SK-N-MC (cell line): Measurements from ENCODE around the gene FAM161A.

Experiments used
- DNase-seq: peaks from one replicate; pipeline ENCODE4 v3.0.0-alpha.2; 2011; ENCODE audit warnings: low read depth, low spot score
- H3K27ac ChIP-seq: fragments of 200-600 bp; sonication (generic); 2 replicates; pipeline ENCODE4 v1.5.1; 2016; ENCODE audit warnings: mixed run types
- H3K36me3 ChIP-seq: fragments of 200-600 bp; sonication (generic); 2 replicates; pipeline ENCODE4 v1.6.1; 2017; ENCODE audit warnings: antibody characterized with exemption, low read length, mixed read lengths; ENCODE audit not compliant: insufficient read depth
- H3K4me3 ChIP-seq: fragments of 200-600 bp; sonication (generic); 2 replicates; pipeline ENCODE4 v1.5.1; 2016
- H3K9ac ChIP-seq: fragments of 200-600 bp; sonication (generic); 2 replicates; pipeline ENCODE4 v1.8.0; 2017; ENCODE audit warnings: mixed run types, mixed read lengths; ENCODE audit not compliant: insufficient read length
- H3K9me3 ChIP-seq: fragments of 200-600 bp; sonication (generic); 2 replicates; pipeline ENCODE4 v1.6.1; 2017; ENCODE audit warnings: low read depth, mild to moderate bottlenecking, antibody characterized with exemption, low read length, moderate library complexity, mixed read lengths
- EZH2 ChIP-seq: fragments of 200-600 bp; sonication (generic); IDR thresholded peaks from one replicate; pipeline ENCODE4 v1.6.1; 2017; ENCODE audit warnings: antibody characterized with exemption
- FOXP2 ChIP-seq: optimal IDR thresholded peaks from 2 replicates; pipeline ENCODE3; 2011; ENCODE audit warnings: mild to moderate bottlenecking, moderate library complexity; ENCODE audit not compliant: insufficient read depth; ENCODE audit errors: extremely low read length, control extremely low read depth
- POLR2AphosphoS5 ChIP-seq: IDR thresholded peaks from 2 replicates; pipeline ENCODE4 v1.6.1; 2012; ENCODE audit warnings: mild to moderate bottlenecking, low read depth, low read length, borderline replicate concordance

FAM161A gene

DNA sequence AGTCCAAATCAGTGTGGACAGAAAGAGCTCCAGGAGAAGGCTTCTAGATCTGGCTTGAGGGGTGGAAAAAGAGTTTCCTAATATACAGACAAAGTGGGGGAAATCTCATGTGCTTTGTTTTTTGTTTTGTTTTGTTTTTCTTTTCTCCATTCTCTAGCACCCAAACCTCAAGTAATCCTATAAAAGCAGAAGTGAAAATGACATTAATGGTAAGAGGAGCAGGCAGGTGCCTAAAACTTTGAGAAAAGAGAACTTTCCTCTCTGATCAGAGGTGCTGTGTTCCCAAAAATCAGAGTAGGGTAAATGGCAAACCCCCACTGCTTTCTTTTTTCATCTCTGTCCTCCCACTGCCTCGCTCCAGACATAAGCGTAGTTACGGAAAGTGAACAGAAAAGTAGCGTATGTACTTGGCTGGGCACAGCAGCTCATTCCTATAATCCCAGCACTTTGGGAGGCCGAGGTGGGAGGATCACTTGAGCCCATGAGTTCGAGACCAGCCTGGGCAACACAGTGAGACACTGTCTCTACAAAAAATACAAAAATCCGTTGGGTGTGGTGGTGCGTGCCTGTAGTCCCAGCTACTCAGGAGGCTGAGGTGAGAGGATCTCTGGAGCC lies 77.8 kb downstream of the FAM161A start:
- H3K9me3 ChIP-seq, result no peaks in the 10 kb centered on the region
- DNase-seq, result no peak
- no peak overlapping the region for H3K9ac ChIP-seq
- H3K4me3 ChIP-seq, result no peak overlapping the region
- H3K27ac ChIP-seq, result no peak overlapping the region
- TF ChIP-seq FOXP2 (no peak), POLR2AphosphoS5 (no peak), EZH2 (no peak)
- H3K36me3 ChIP-seq, result no peaks in the 10 kb centered on the region
